ENCODE data around the gene FBLN1.

Gene FBLN1

GRCh38 chr22:45576730-45577464 lies 74.2 kb downstream of the FBLN1 start:
- no peak for TF ChIP-seq TAF1 (IDR thresholded peaks at IDR 0.05; ENCODE audit: low read depth, low read length)
- no peak for TF ChIP-seq POU2F2 (IDR thresholded peaks at IDR 0.05; ENCODE audit: low read depth, low read length)
- TF ChIP-seq SPI1 (IDR thresholded peaks at IDR 0.05; ENCODE audit: low read depth, low read length): no peak
- TF ChIP-seq POLR2AphosphoS5 (IDR thresholded peaks at IDR 0.05; ENCODE audit: low read depth, low read length): no peak
- no peak for TF ChIP-seq POLR2A (IDR thresholded peaks at IDR 0.05; ENCODE audit: low read depth, low read length)
- no peak for TF ChIP-seq PAX5 (IDR thresholded peaks at IDR 0.05; ENCODE audit: insufficient read depth, low read length, severe bottlenecking)
- DNase-seq (ENCODE audit: insufficient read length, low spot score): no peak
- FAIRE-seq: no peak

- TF ChIP-seq TAF1 (IDR thresholded peaks at IDR 0.05; ENCODE audit: low read depth, low read length) (no peak), PAX5 (IDR thresholded peaks at IDR 0.05; ENCODE audit: insufficient read depth, low read length, severe bottlenecking) (no peak), POLR2A (IDR thresholded peaks at IDR 0.05; ENCODE audit: low read depth, low read length) (no peak), POU2F2 (IDR thresholded peaks at IDR 0.05; ENCODE audit: low read depth, low read length) (no peak), SPI1 (IDR thresholded peaks at IDR 0.05; ENCODE audit: low read depth, low read length) (no peak), POLR2AphosphoS5 (IDR thresholded peaks at IDR 0.05; ENCODE audit: low read depth, low read length) (no peak)
- DNase-seq (ENCODE audit: insufficient read length, low spot score) (peak; percentile 79), FAIRE-seq (peak; percentile 94)
Observed at GRCh38 chr22:45577746-45578523, 75.3 kb downstream of the FBLN1 start.

- no peak for DNase-seq (ENCODE audit: insufficient read length, low spot score)
- TF ChIP-seq POLR2A (IDR thresholded peaks at IDR 0.05; ENCODE audit: low read depth, low read length) (no peak), POU2F2 (IDR thresholded peaks at IDR 0.05; ENCODE audit: low read depth, low read length) (no peak), SPI1 (IDR thresholded peaks at IDR 0.05; ENCODE audit: low read depth, low read length) (no peak), PAX5 (IDR thresholded peaks at IDR 0.05; ENCODE audit: insufficient read depth, low read length, severe bottlenecking) (no peak), POLR2AphosphoS5 (IDR thresholded peaks at IDR 0.05; ENCODE audit: low read depth, low read length) (no peak), TAF1 (IDR thresholded peaks at IDR 0.05; ENCODE audit: low read depth, low read length) (no peak)
Observed at GRCh38 chr22:45578524-45579147, 76.0 kb downstream of the FBLN1 start.

GRCh38 chr22:45579306-45579705 lies 76.6 kb downstream of the FBLN1 start:
- TF ChIP-seq POLR2AphosphoS5 (IDR thresholded peaks at IDR 0.05; ENCODE audit: low read depth, low read length): no peak
- no peak for TF ChIP-seq PAX5 (IDR thresholded peaks at IDR 0.05; ENCODE audit: insufficient read depth, low read length, severe bottlenecking)
- TF ChIP-seq POLR2A (IDR thresholded peaks at IDR 0.05; ENCODE audit: low read depth, low read length): no peak
- TF ChIP-seq TAF1 (IDR thresholded peaks at IDR 0.05; ENCODE audit: low read depth, low read length): no peak
- no peak for TF ChIP-seq SPI1 (IDR thresholded peaks at IDR 0.05; ENCODE audit: low read depth, low read length)
- TF ChIP-seq POU2F2 (IDR thresholded peaks at IDR 0.05; ENCODE audit: low read depth, low read length): no peak
- FAIRE-seq (no peak), DNase-seq (ENCODE audit: insufficient read length, low spot score) (no peak)

More at GRCh38 chr22:45578524-45579147, 76.0 kb downstream of the FBLN1 start:
- FAIRE-seq: no peak

GRCh38 chr22:45579806-45580725 lies 77.4 kb downstream of the FBLN1 start:
- no peak for FAIRE-seq
- TF ChIP-seq POU2F2 (IDR thresholded peaks at IDR 0.05; ENCODE audit: low read depth, low read length) (no peak), POLR2A (IDR thresholded peaks at IDR 0.05; ENCODE audit: low read depth, low read length) (no peak), POLR2AphosphoS5 (IDR thresholded peaks at IDR 0.05; ENCODE audit: low read depth, low read length) (no peak), SPI1 (IDR thresholded peaks at IDR 0.05; ENCODE audit: low read depth, low read length) (no peak), PAX5 (IDR thresholded peaks at IDR 0.05; ENCODE audit: insufficient read depth, low read length, severe bottlenecking) (no peak), TAF1 (IDR thresholded peaks at IDR 0.05; ENCODE audit: low read depth, low read length) (no peak)
- DNase-seq (ENCODE audit: insufficient read length, low spot score): no peak

- FAIRE-seq: no peak
- TF ChIP-seq POU2F2 (IDR thresholded peaks at IDR 0.05; ENCODE audit: low read depth, low read length) (no peak), POLR2A (IDR thresholded peaks at IDR 0.05; ENCODE audit: low read depth, low read length) (no peak), POLR2AphosphoS5 (IDR thresholded peaks at IDR 0.05; ENCODE audit: low read depth, low read length) (no peak), SPI1 (IDR thresholded peaks at IDR 0.05; ENCODE audit: low read depth, low read length) (no peak)
- DNase-seq (ENCODE audit: insufficient read length, low spot score): no peak
Observed at GRCh38 chr22:45580726-45581381, 78.2 kb downstream of the FBLN1 start.

- FAIRE-seq: no peak
- TF ChIP-seq POU2F2 (IDR thresholded peaks at IDR 0.05; ENCODE audit: low read depth, low read length) (no peak), POLR2AphosphoS5 (IDR thresholded peaks at IDR 0.05; ENCODE audit: low read depth, low read length) (no peak), TAF1 (IDR thresholded peaks at IDR 0.05; ENCODE audit: low read depth, low read length) (no peak), SPI1 (IDR thresholded peaks at IDR 0.05; ENCODE audit: low read depth, low read length) (no peak), PAX5 (IDR thresholded peaks at IDR 0.05; ENCODE audit: insufficient read depth, low read length, severe bottlenecking) (no peak), POLR2A (IDR thresholded peaks at IDR 0.05; ENCODE audit: low read depth, low read length) (no peak)
Observed at GRCh38 chr22:45581549-45582080, 78.9 kb downstream of the FBLN1 start.

More at GRCh38 chr22:45581549-45582080, 78.9 kb downstream of the FBLN1 start:
- DNase-seq (ENCODE audit: insufficient read length, low spot score): no peak

Data from GM12891 (cell line).